HG03571 (cell line): ENCODE results near the gene CRYGC.

Experiments
- ATAC-seq: cut with Tn5 transposase; IDR thresholded peaks from one replicate; pipeline ENCODE4 v1.9.1; 2021; ENCODE audit not compliant: unreplicated experiment

Gene CRYGC

DNA sequence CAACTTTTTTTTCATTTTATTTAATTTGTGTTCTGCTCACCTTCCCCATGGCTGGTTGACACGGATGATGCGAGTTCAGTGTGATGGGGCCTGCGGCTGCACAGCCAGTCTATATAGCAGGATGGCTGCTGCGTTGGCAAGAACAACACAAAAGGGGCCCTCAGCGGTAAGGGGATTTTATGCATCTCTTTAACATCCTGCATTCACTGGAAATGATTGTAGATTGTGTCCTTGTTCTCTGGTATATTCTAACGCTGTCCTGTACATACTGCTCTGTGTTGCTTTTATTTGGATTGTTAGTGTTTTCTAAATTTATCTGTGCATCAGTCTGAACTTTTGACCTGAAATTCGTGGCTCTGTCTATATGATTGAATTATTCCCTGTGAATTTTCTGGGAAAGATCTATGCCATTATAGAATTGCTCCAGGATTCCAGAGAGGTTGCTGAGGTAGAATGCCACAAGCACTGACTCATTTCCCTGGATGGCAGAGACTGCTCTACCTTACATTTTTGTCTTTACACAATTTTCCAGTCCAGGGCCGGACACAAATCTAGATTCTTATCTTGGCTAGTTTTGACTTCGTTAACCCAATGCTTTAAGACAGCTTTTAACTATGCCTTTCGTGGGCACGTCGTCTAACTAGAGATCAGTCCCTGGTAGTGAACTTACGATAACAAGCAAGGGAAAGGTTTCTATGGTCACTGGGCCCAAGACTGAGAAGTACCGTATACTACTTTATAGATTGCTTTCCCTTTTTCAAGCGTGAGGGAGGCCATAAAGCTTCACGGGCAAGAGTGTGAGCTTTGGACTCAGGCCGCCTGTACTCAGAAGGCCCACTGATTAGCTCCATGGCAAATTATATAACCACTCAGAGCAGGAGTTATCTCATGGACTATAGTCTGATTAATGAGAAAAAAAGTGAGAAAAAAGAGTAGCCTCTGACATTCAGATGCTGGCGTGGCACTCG, at the start of gene CRYGC:
Gene CRYGC, minus strand, starts transcription at position 85 of the 968 bp plus-strand sequence. Its CDS starts 36 bp downstream, at position 49.
- ATAC-seq, result no peak

DNA sequence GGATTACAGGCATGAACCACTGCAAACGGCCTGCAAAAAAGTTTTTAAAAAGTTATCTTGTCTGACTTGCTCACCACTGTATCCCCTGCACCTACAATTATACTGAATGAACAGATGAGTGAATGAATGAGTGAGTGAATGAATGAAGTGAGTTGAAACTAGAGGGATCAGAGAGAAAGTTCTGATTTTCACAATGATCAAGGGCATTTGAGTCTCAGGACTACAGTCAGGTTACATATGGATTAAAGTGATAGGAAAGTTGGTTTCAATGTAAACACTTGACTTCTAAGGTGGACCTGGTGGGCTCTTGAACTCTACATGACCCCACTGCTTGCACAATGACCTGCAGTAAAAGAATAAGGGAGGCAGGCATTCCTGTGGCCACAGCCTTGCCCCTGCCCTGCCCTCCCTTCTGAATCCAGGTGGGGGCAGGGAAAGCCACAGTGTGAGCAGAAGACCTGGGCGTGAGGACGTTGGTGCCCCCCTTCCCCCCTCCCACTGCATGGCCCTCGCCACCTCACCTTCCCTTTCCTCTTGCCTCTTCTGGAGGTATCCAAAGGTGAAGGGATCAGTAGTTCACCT, 49.5 kb upstream of the CRYGC start:
- no peak for ATAC-seq

- no peak for ATAC-seq
These were observed 46.2 kb upstream of the CRYGC start for GRCh38 chr2:208175840-208176153.

- peak; percentile 96 for ATAC-seq
These were observed 45.6 kb upstream of the CRYGC start for GRCh38 chr2:208175069-208175839.

DNA sequence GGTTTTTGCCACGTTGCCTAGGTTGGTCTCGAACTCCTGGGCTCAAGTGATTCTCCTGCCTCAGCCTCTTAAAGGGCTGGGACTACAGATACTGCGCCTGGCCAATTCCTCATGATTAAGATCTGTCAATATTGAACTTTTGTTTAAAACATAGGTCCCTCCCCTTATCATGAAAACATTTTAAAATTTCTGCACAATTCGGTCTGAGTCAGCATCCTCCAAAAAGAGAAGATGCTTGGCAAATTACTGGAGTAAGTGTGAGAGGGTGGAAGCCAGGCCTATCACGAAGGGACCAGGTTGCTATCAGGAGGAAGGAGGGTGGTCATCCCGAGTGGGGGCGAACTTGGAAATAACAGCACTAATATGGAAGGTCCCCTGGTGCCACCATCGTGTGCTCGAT, 44.5 kb upstream of the CRYGC start:
- no peak for ATAC-seq

- no peak for ATAC-seq
These were observed 42.5 kb upstream of the CRYGC start for GRCh38 chr2:208172125-208172524.

- ATAC-seq, result no peak
These were observed 35.5 kb upstream of the CRYGC start for GRCh38 chr2:208164951-208165755.

DNA sequence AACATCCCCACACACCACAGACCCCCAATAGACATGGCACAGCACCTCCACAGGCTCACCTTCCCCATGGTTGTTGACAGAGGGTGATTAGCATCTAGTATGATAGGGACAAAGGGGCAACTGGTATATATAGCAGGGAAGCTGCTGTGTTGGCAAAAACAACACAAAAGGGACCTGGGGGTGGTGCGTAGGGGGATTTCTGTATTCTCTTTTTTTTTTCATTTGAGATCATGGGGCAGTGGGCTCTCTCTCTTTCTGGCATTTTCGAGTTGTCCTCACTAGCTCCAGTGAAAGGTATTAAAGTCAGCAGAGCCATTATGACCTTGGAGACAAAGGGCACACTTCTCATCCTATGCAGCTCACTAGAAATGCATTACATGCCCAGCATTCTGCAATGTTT, 33.9 kb upstream of the CRYGC start, which contains the start of gene CRYGA:
Gene CRYGA, minus strand, starts transcription at position 101 of the 400 bp plus-strand sequence. Its CDS starts 33 bp downstream, at position 68.
- no peak for ATAC-seq

DNA sequence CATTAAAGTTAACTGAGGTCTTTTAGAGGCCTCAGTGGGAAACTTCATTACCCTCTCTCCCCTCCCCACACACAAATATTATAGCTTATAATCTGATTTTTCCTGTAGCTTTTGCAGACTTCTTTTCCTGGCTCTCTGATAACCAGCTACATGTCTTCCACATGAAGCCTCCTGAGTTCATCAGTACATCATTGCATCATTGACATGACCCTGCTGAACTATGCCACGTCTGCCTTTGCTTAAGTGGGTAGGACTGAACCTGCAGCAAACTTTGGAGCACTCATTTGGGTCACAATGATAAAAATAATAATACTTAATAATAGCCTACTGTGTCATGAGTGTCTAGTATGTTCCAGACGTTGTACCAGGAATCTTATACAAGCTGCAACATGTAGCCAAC, 26.8 kb upstream of the CRYGC start:
- ATAC-seq, result no peak

DNA sequence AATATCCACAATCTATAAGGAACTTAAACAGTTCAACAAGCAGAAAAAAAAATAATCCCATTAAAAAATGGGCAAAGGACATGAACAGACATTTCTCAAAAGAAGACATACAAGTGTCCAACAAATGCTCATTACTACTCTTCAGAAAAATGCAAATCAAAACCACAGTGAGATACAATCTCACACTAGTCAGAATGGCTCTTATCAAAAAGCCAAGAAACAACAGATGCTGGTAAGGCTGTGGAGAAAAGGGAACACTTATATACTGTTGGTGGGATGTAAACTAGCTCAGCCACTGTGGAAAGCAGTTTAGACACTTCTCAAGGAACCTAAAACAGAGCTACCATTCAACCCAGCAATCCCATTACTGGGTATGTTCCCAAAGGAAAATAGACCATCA, 23.5 kb upstream of the CRYGC start:
- no peak for ATAC-seq

DNA sequence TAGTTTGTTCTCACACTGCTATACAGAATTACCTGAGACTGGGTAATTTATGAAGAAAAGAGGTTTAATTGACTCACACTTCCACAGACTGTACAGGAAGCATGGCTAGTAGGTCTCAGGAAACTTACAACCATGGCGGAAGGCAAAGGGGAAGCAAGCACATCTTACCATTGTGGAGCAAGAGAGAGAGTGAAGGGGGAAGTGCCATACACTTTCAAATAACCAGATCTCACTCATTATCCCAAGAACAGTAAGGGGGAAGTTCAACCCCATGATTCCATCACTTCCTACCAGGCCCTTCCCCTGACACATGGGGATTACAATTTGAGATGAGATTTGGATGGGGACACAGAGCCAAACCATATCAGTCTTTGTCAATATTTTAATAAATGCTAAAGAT, 21.3 kb upstream of the CRYGC start:
- no peak for ATAC-seq

DNA sequence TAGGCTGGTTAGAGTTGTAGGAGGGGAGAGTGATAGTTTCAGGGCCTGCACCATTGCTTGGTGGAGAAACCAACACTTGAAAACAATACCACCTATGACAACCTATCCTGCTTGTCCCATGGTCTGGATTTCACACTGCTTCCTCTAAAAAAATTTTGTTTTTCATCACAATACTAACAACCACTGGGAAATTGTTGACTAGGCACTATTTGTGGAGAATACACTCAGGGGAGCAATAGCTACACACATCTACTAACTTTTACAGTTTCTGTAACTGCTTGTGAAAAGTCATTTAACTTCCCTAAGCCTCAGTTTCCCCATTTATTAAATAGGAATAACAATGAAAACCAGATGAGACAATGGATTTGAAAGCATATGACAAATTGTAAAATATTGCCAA, 20.5 kb upstream of the CRYGC start:
- ATAC-seq, result no peak

DNA sequence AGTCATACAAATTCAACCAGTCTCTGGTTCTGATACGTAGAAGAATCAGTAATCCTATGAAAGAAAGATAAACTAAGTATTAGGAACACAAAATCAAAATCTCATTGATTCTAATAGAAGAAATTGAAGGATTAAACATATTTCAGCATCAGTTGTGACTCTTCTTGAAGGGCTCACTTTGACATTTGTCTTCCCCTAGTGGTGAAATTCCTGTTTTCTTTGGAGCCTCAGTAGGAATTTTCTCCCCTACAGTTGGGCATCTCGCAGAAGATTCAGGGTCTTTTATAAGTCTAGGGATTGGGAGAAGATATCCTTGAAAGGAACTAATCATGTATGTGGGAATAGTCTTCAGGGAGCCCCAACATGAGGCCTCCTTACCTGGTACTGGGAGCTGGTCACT, 19.2 kb upstream of the CRYGC start:
- ATAC-seq, result no peak

GRCh38 chr2:208147759-208148158, 18.1 kb upstream of the CRYGC start:
- ATAC-seq, result no peak

DNA sequence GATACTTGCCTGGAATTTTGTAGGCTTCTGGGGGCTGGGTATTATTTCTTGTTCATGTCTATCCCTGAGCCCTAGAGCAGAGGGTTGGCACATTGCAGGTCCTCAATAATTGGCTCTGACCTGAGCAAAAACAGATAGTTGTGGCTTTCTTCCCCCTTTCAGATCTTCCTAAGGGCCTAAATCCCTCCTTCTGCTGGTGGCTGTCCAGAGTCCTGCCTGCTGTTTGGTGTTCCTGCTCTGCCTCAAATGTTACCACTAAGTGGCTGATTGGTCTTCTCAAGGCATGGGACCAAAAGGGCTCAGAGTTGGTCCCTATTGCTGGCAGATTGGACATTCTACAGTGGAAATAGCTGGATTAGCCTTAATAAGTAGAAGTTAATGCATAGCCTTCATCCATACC, 17.4 kb upstream of the CRYGC start:
- no peak for ATAC-seq

GRCh38 chr2:208146006-208146405, 16.4 kb upstream of the CRYGC start, which contains the start of gene CRYGB:
CRYGB (minus strand) TSS chr2:208146158; CDS start chr2:208146120, 38 bp downstream.
- ATAC-seq, result no peak

GRCh38 chr2:208142925-208143799, 13.5 kb upstream of the CRYGC start:
- ATAC-seq, result no peak

DNA sequence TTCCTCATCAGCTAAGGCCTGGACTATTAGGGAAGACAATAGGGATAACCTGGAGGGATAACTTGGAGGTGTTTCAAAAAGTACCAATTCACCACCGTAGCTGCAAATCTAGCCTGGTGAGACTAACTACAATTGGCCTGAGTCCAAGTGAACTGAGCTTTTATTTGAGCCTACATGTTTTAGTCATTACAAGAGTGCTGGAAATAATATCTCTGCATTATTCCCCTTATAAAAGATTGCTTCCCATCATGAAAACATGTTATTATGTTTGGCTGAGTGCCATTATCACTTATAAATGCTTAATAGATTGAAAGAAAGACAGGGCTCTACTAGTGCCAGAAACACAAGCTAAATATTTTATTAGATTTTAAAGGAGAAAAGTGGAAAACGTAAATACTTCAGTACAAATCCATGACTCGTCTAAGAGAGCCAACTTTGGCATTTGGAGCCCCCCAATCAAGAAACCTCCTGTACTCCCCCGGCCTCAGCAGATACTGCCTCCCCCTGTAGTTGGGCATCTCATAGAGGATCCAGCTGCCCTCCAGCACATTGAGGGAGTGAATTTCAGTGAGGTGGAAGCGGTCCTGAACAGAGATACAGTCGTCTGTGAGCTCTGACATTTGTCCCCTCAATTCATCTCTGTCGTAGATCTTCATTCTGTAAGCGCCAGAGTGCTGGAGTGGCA, 12.8 kb upstream of the CRYGC start:
- ATAC-seq, result no peak

DNA sequence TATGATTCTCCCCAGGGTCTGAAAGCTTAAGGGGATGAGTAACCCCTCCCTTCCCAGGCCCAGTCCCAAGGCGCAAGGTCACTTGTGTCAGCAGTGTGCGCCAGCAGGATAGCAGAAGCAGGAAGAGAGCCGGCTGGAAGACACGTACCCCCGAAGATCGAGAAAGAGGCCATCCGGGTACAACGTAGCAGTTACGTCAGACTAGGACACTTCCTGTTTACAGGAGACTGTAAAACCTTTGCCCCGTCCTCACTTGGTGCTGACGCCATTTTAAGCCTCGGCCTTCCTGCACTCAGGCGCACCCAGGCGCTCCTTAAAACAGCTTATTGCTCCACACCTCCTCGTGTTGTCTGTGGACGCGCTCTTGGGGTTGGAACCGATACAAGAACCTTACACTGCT, 9.8 kb upstream of the CRYGC start:
- no peak for ATAC-seq
